ENCODE data around the gene S1PR4. TPM values are rescaled to one million over a fixed set of nuclear protein-coding genes. Genes with fewer than 3 reads are reported as not detected.
"Not testable (repeated sequence)": the region's sequence is repeated elsewhere in the genome, so short reads cannot be mapped to it uniquely, and the experiment has no call there.

Gene S1PR4
- total RNA-seq, 4 donors from 2014 or later = 1.1 to 35.3 (median 9.4) TPM

- TF ChIP-seq, protein P1, sequence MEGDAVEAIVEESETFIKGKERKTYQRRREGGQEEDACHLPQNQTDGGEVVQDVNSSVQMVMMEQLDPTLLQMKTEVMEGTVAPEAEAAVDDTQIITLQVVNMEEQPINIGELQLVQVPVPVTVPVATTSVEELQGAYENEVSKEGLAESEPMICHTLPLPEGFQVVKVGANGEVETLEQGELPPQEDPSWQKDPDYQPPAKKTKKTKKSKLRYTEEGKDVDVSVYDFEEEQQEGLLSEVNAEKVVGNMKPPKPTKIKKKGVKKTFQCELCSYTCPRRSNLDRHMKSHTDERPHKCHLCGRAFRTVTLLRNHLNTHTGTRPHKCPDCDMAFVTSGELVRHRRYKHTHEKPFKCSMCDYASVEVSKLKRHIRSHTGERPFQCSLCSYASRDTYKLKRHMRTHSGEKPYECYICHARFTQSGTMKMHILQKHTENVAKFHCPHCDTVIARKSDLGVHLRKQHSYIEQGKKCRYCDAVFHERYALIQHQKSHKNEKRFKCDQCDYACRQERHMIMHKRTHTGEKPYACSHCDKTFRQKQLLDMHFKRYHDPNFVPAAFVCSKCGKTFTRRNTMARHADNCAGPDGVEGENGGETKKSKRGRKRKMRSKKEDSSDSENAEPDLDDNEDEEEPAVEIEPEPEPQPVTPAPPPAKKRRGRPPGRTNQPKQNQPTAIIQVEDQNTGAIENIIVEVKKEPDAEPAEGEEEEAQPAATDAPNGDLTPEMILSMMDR (IDR thresholded peaks at IDR 0.05) = no peak
- DNase-seq (ENCODE audit: low spot score) = no peak
- no peak for ATAC-seq (ENCODE audit: low FRiP score)
Measured at GRCh38 chr19:3188627-3189596, 10.3 kb downstream of the S1PR4 start.

GRCh38 chr19:3189702-3190469 is 11.3 kb downstream of the S1PR4 start:
- DNase-seq (ENCODE audit: low spot score) (no peak), ATAC-seq (ENCODE audit: low FRiP score) (no peak)
- TF ChIP-seq, protein P1 (IDR thresholded peaks at IDR 0.05) = no peak

DNA sequence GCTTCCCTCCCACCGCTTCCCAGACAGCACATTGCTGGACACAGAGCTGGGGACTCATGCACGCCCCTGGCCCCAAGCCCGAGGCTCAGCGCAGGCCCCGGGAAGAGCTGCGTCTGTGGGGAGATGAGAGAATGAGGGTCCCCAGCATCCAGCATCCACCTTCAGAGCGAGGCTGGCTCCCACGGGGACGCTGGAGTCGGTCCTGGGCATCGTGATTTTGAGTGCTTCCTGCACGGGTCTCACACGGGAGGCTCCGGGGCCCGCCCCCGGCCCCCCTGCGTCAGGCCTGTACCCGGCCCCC is 11.9 kb downstream of the S1PR4 start:
- no peak for ATAC-seq (ENCODE audit: low FRiP score)

DNA sequence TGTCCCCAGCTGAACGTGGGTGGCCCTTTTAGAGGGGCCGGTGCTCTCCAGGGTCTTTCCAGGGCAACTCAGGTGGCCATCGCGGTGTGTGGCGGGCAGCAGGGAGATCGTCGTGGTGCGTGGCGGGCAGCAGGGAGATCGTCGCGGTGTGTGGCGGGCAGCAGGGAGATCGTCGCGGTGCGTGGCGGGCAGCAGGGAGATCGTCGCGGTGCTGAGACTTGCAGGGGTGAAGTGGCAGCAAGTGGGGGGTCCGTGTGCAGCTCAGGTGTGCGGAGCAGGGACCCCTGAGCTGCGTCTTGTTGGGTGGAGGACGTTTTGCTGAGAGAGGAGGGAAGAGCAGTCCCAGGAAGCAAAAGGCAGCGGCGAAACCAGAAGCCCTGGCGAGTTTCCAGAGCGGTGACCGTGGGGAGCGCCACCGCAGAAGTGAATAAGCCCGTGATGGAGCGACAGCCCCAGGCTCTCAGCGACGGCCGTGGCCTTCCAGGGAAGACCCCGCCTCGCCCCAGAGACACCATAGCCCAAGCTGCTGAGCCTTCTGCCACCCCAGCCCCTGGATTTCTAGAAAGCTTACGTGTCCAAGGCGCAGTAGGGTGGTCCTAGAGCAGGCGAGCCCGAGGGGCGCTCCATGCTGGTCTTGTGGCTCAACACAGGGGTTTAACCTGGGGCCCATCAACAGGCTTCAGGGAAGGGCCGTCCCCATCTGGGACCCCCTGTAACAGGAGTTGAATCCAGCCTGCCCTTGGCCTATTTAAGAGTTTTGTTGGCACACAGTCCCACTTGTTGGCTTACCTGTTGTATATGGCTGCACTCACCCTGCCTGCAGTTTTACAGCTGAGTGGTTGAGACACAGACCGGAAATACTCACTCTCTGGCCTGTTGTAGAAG is 12.6 kb downstream of the S1PR4 start:
- TF ChIP-seq, protein P1 (IDR thresholded peaks at IDR 0.05) = no peak
- ATAC-seq (ENCODE audit: low FRiP score) (no peak), DNase-seq (ENCODE audit: low spot score) (no peak)

More for the DNA sequence above, 11.9 kb downstream of the S1PR4 start:
- DNase-seq (ENCODE audit: low spot score) = no peak
- TF ChIP-seq, protein P1 (IDR thresholded peaks at IDR 0.05) = no peak

DNA sequence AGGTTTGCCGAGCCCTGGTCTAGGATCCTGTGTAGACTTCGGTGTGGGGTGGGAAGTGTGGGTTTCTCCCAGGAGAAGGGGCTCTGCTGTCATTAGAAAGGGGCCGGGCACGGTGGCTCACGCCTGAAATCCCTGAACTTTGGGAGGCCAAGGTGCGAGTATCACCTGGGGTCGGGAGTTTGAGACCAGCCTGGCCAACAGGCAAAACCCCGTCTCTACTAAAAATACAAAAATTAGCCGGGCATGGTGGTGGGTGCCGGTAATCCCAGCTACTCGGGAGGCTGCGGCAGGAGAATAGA is 13.2 kb downstream of the S1PR4 start:
- ATAC-seq (ENCODE audit: low FRiP score); DNase-seq (ENCODE audit: low spot score): not testable (repeated sequence)

- ATAC-seq (ENCODE audit: low FRiP score) = peak; percentile 11
- no peak for DNase-seq (ENCODE audit: low spot score)
- TF ChIP-seq, protein P1 (IDR thresholded peaks at IDR 0.05) = no peak
Measured at GRCh38 chr19:3192228-3192635, 13.7 kb downstream of the S1PR4 start.

GRCh38 chr19:3192684-3193083 is 14.1 kb downstream of the S1PR4 start:
- ATAC-seq (ENCODE audit: low FRiP score) (no peak), DNase-seq (ENCODE audit: low spot score) (no peak)
- TF ChIP-seq, protein P1 (IDR thresholded peaks at IDR 0.05) = no peak

Data from omental fat pad (tissue), 4 donors.